Measurements from ENCODE around the gene S100A13. TPM values are rescaled to one million over a fixed set of nuclear protein-coding genes. Genes with fewer than 3 reads are reported as not detected.

The S100A13 gene
- total and polyA plus RNA-seq, 8 donors, result 75.1 to 110 (median 84.6) TPM

DNA sequence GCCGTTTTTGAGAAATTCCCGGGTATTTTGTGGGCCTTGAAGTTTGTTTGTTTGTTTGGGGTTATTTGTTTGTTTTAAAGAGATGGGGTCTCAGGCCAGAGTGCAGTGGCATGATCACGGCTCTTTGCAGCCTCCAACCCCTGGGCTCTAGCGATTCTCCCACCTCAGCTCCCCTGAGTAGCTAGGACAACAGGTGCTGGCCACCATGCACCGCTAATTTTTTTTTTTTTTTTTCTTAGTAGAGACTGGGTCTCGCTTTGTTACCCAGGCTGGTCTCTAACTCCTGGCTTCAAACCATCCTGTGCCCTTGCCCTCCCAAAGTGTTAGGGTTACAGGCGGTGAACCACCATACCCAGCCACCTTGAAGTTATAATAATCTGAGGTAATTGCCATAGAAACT lies 8.6 kb upstream of the S100A13 start:
- Histone ChIP-seq H3K27ac (peak overlapping the region in 1 of 2 donors; percentile 99), H3K36me3 (peaks cover 12 to 57% of the 10 kb centered on the region in 2 donors), H3K27me3 (no peaks in the 10 kb centered on the region), H3K4me3 (peak overlapping the region in 1 of 2 donors; percentile 76), H3K4me1 (peaks cover 14 to 39% of the 10 kb centered on the region in 2 donors), H3K9me3 (no peaks in the 10 kb centered on the region)
- ATAC-seq (no peak), DNase-seq (peak in 1 of 4 donors; percentile 9)
- intact Hi-C loops (cut with DNase I), result no loop called here
- TF ChIP-seq, protein P1, sequence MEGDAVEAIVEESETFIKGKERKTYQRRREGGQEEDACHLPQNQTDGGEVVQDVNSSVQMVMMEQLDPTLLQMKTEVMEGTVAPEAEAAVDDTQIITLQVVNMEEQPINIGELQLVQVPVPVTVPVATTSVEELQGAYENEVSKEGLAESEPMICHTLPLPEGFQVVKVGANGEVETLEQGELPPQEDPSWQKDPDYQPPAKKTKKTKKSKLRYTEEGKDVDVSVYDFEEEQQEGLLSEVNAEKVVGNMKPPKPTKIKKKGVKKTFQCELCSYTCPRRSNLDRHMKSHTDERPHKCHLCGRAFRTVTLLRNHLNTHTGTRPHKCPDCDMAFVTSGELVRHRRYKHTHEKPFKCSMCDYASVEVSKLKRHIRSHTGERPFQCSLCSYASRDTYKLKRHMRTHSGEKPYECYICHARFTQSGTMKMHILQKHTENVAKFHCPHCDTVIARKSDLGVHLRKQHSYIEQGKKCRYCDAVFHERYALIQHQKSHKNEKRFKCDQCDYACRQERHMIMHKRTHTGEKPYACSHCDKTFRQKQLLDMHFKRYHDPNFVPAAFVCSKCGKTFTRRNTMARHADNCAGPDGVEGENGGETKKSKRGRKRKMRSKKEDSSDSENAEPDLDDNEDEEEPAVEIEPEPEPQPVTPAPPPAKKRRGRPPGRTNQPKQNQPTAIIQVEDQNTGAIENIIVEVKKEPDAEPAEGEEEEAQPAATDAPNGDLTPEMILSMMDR (IDR thresholded peaks at IDR 0.05), result no peak

DNA sequence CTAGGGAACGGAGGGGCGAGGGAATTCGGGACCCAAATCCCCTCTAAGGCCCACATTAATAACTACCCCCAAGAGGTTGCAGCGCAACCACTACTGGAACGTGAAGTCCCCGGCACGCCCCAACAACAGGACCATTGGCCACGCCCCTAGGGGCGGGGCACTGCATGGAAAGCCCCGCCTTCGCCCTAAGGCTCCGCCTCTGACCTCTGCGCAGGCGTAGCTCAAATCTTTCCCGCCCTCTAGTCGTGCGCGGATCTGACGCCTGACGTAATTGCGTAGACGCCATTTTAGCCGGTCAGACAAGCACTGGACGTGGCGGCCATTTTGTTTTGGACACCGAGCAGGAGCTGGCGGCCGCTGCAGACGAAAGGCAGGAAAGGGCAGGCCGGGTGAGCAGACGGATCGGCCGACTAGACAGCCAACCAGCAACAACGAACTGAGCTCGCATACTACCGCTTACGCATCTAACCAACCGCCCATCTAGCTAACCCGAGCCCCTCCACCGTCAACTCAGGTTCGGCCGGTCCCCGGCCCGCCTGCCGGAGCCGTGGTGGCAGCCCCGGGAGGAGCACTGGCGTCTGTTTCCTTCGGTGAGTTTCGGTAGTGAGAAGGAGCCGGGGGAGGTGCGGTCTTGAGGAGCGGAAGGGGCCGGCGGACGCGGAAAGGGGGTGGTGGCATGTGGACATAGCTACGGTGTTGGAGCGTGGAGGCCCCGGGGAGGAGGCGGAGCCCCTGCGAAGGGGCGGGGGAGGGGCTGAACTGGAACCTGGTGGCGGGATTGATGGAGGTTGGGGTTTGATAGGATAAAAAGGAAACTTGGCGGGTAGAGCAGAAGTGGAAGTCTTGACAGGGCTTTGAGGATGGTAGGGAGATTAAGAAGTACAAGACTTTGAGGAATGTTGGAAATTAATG lies 6.7 kb upstream of the S100A13 start, which contains the start of gene CHTOP:
Gene CHTOP (plus strand): TSS at position 313 of the 912 bp plus-strand sequence. CDS start 2,523 bp downstream, outside the sequence.
- peak within 1 kb of the TSS; percentile 55 to 76 for H3K4me3 ChIP-seq
- ATAC-seq (peak; percentile 98), DNase-seq (peak; percentile 96 to 99 (median 98))
- intact Hi-C loops (cut with DNase I), result no loop called here
- peak within 1 kb of the TSS; percentile 99 for H3K27ac ChIP-seq
- TF ChIP-seq, protein P1 (IDR thresholded peaks at IDR 0.05), result no peak
- H3K4me1 ChIP-seq, result peaks cover 14 to 39% of the 10 kb centered on the region in 2 donors
- no peaks in the 10 kb centered on the region for H3K9me3 ChIP-seq
- H3K36me3 ChIP-seq, result peaks cover 5 to 39% of the 10 kb centered on the region in 2 donors
- no peaks in the 10 kb centered on the region for H3K27me3 ChIP-seq

DNA sequence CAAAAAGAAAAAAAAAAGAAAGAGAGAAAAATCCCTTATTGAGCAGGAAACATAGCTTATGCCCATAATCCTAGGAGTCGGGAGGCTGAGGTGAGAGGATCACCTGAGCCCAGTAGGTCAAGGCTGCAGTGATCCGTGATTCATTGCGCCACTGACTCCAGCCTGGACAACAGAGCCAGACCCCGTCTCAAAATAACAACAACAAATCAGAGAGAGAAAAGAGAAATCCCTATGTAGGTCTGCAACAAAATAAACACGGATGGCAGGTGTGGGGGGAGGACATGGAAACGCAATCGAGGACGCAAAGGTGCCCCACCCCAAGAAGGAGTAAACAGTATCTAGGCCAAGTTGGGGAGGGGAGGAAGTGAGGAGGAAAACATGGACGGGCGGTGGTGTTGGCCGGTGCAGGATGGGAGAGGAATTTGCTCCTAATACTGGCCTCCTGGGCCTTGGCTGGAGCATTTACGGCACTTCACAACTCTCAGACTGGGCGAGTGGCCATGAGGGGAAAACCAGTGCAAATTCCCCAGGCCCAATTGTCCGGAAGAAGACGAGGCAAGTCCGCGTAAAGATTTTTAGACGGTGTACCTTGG lies 6.0 kb upstream of the S100A13 start:
- ATAC-seq (peak; percentile 51), DNase-seq (no peak)
- Histone ChIP-seq H3K36me3 (peaks cover 4 to 31% of the 10 kb centered on the region in 2 donors), H3K4me1 (peaks cover 14 to 39% of the 10 kb centered on the region in 2 donors), H3K27ac (peak overlapping the region; percentile 99), H3K9me3 (no peaks in the 10 kb centered on the region), H3K4me3 (peak overlapping the region in 1 of 2 donors; percentile 76), H3K27me3 (no peaks in the 10 kb centered on the region)
- TF ChIP-seq, protein P1 (IDR thresholded peaks at IDR 0.05), result no peak
- intact Hi-C loops (cut with DNase I), result no loop called here

DNA sequence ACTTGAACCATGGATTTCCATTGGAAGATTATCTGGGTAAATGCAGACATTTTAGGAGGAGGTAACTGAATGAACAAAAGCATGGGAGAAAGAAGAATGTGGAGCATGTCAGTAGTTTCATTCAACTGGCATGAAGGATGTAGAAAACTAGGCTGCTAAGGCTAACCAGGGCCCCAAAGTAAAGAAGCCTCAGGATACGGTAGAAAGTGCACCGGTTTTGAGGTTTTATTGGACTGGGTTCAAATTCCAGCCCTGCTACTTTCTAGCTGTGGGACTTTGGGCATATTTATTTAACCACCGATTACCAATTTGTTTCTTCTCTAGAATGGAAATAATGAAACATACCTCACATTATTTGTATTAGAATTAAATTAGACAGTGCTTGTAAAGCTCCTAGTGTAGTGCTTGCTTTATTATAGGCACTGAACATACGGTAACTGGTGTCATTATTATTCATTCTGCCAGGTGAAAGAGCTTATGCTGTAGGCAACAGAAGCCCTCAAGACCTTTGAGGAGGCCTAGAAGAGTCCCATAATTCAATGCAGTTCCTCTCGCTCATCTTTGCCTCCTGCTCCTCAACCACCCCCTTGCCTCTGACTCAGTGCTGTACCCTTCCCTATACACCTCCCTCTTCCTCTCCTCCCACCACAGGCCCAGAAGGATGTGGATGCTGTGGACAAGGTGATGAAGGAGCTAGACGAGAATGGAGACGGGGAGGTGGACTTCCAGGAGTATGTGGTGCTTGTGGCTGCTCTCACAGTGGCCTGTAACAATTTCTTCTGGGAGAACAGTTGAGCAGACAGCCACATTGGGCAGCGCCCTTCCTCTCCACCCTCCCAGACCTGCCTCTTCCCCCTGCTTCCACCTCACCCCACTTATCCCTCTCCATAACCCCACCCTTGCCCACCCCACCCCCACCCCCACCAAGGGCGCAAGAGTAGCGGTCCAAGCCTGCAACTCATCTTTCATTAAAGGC lies 4.0 kb upstream of the S100A13 start:
- Histone ChIP-seq H3K4me1 (peaks cover 13 to 43% of the 10 kb centered on the region in 2 donors), H3K27me3 (peaks cover 0 to 4% of the 10 kb centered on the region in 2 donors), H3K27ac (no peak overlapping the region), H3K4me3 (no peak overlapping the region), H3K36me3 (peaks cover 0 to 12% of the 10 kb centered on the region in 2 donors), H3K9me3 (no peaks in the 10 kb centered on the region)
- DNase-seq, result peak in 1 of 4 donors; percentile 26
- TF ChIP-seq, protein P1 (IDR thresholded peaks at IDR 0.05), result no peak
- no peak for ATAC-seq
- intact Hi-C loops (cut with DNase I), result no loop called here

All from left lung (tissue), 10 donors.